K562 (cell line): Measurements from ENCODE around the gene MAMDC2. TPM values are rescaled to one million over a fixed set of nuclear protein-coding genes. Genes with fewer than 3 reads are reported as not detected.

Experiments used
- ATAC-seq: fragments of 200-7000 bp; cut with Tn5 transposase; 3 replicates; pipeline ENCODE4 v1.9.1; 2020; ENCODE audit warnings: moderate library complexity
- BruUV-seq: library from RNA; stranded (reverse); fragments of 400-500 nt; replicated peaks from 2 replicates; lab custom pipeline; 2021; lab: Mats Ljungman, UMichigan
- CTCF ChIA-PET: fragments of 300-600 bp; formaldehyde crosslinking; extraction: SDS; loops from one replicate; lab custom pipeline; 2021; ENCODE audit warnings: low intra/inter-chr PET ratio; lab: Yijun Ruan, JAX
- POLR2A ChIA-PET: fragments of 300-600, 350-650 bp; sonication (Branson Sonifier 250); formaldehyde crosslinking; extraction: SDS; loops from one replicate; lab custom pipeline; 2021; ENCODE audit warnings: antibody characterized with exemption, inconsistent platforms; lab: Yijun Ruan, JAX
- DNase-seq, 4 experiments: peaks; one replicate each; pipeline versions ENCODE4 v3.0.0 to v3.0.0-alpha.2; 2011 to 2018; ENCODE audit warnings: low spot score in 3 of 4, mixed read lengths in 3 of 4; ENCODE audit errors: extremely low read depth in 1 of 4
- FAIRE-seq: peaks from 2 replicates; lab custom pipeline; 2011; peaks lifted over from hg19 to GRCh38; lab: Jason Lieb, UNC
- H2AFZ ChIP-seq: 2 replicates; pipeline ENCODE4 v1.6.0; 2011; ENCODE audit warnings: low read depth, low read length, control low read depth, inconsistent platforms
- H3K27ac ChIP-seq: fragments of 200-600 bp; 3 replicates; pipeline ENCODE4 v1.8.0; 2011; ENCODE audit warnings: low read depth, mild to moderate bottlenecking, control low read depth, inconsistent platforms, low read length, moderate library complexity, mixed read lengths; ENCODE audit errors: extremely low read depth
- H3K27me3 ChIP-seq, 2 experiments: fragments of 300-600 bp in 1 of 2; 2 replicates in 1 of 2; 3 replicates in 1 of 2; pipeline versions ENCODE4 v1.6.0 to v1.8.0; 2011; ENCODE audit warnings: inconsistent platforms in 2 of 2, low read length in 2 of 2, mild to moderate bottlenecking in 1 of 2, mixed read lengths in 1 of 2, moderate library complexity in 1 of 2; ENCODE audit not compliant: control insufficient read depth in 2 of 2, insufficient read depth in 2 of 2
- H3K36me3 ChIP-seq: fragments of 300-600 bp; 3 replicates; pipeline ENCODE4 v1.8.0; 2011; ENCODE audit warnings: mild to moderate bottlenecking, low read length, inconsistent platforms; ENCODE audit not compliant: control insufficient read depth, insufficient read depth
- H3K4me1 ChIP-seq, 2 experiments: fragments of 200-600 bp in 1 of 2; replicated peaks in 1 of 2; 2 replicates in 1 of 2; 3 replicates in 1 of 2; pipeline versions ENCODE4 v1.5.1 to v1.8.0; 2011; ENCODE audit warnings: inconsistent platforms in 2 of 2, low read length in 2 of 2, mild to moderate bottlenecking in 1 of 2, mixed read lengths in 1 of 2, moderate library complexity in 1 of 2; ENCODE audit not compliant: control insufficient read depth in 2 of 2, insufficient read depth in 2 of 2
- H3K4me2 ChIP-seq: 2 replicates; pipeline ENCODE4 v1.6.1; 2011; ENCODE audit warnings: low read length, control low read depth, inconsistent platforms, mixed read lengths; ENCODE audit not compliant: insufficient read depth
- H3K4me3 ChIP-seq: fragments of 200-600 bp; sonication (generic), shearing (Covaris generic); 2 replicates; pipeline ENCODE4 v1.5.1; 2016; ENCODE audit warnings: control low read depth, inconsistent platforms
- H3K79me2 ChIP-seq: fragments of 200-600 bp; 3 replicates; pipeline ENCODE4 v1.8.0; 2011; ENCODE audit warnings: low read length, inconsistent platforms; ENCODE audit not compliant: control insufficient read depth, insufficient read depth
- H3K9ac ChIP-seq, 2 experiments: 2 replicates each; pipeline versions ENCODE4 v1.6.0 to v1.6.1; 2011; ENCODE audit warnings: low read depth in 2 of 2, low read length in 2 of 2, control low read depth in 1 of 2, inconsistent platforms in 1 of 2, mild to moderate bottlenecking in 1 of 2, mixed read lengths in 1 of 2; ENCODE audit not compliant: insufficient read depth in 1 of 2
- H3K9me1 ChIP-seq: one replicate; pipeline ENCODE4 v1.6.0; 2011; ENCODE audit warnings: inconsistent platforms, mild to moderate bottlenecking, low read length, moderate library complexity; ENCODE audit not compliant: control insufficient read depth, insufficient read depth
- H3K9me3 ChIP-seq: replicated peaks from 2 replicates; pipeline ENCODE4 v1.5.1; 2011; ENCODE audit warnings: low read depth, low read length, inconsistent platforms; ENCODE audit not compliant: control insufficient read depth, insufficient read depth
- H4K20me1 ChIP-seq: replicated peaks from 2 replicates; pipeline ENCODE4 v1.6.1; 2011; ENCODE audit warnings: low read length, inconsistent platforms, mixed read lengths; ENCODE audit not compliant: control insufficient read depth, insufficient read depth
- CEBPG ChIP-seq, 3 experiments: fragments of 200-800 bp in 1 of 3; sonication (Bioruptor generic) in 1 of 3; sonication (generic) in 1 of 3; formaldehyde crosslinking in 1 of 3; IDR thresholded peaks in 2 of 3; conservative IDR thresholded peaks in 1 of 3; 2 replicates each; pipeline versions ENCODE4 v1.6.1 to v1.8.0; 2016 to 2022; ENCODE audit warnings: missing compliant biosample characterization in 2 of 3, missing genetic modification characterization in 2 of 3, mild to moderate bottlenecking in 1 of 3, missing genetic modification reagents in 1 of 3
- HOXB6 ChIP-seq: fragments of 250-450 bp; sonication (Bioruptor Pico); IDR thresholded peaks from 2 replicates; pipeline ENCODE4 v1.5.1; 2022; ENCODE audit warnings: mild to moderate bottlenecking, borderline replicate concordance
- KHSRP ChIP-seq: fragments of 450-650 bp; IDR thresholded peaks from 2 replicates; pipeline ENCODE4 v1.6.1; 2017
- RBM25 ChIP-seq: fragments of 200-400 bp; formaldehyde crosslinking; IDR thresholded peaks from 2 replicates; pipeline ENCODE4 v1.6.1; 2018; ENCODE audit warnings: low read length, low read depth, moderate library complexity; ENCODE audit not compliant: severe bottlenecking
- ZNF316 ChIP-seq: fragments of 450-650 bp; IDR thresholded peaks from 2 replicates; pipeline ENCODE4 v1.6.1; 2016
- WGBS: fragments of 100-300 bp; shearing (Covaris generic); methylation state at CpG from one replicate; pipeline ENCODE4 v1.1.6; 2016; ENCODE audit warnings: low coverage, mixed read lengths; ENCODE audit not compliant: insufficient coverage; ENCODE audit errors: missing lambda C conversion rate; 5-methylcytosine and 5-hydroxymethylcytosine counted together
- in situ Hi-C: fragments of 300-500 bp; cut with MboI; formaldehyde crosslinking; loops from 4 replicates; pipeline ENCODE4 v1.15.0; 2018; ENCODE audit warnings: inconsistent platforms, mixed read lengths
- intact Hi-C: fragments of 100-400 bp; cut with micrococcal nuclease; formaldehyde crosslinking; loops from 2 replicates; pipeline ENCODE4 v1.14.2; 2022
- polyA plus RNA-seq, 8 experiments: library from polyadenylated mRNA; depleted of rRNA in 4 of 8; stranded (reverse) in 5 of 8; unstranded in 3 of 8; fragments of >200 nt; fragmentation: Nextera tagmentation in 2 of 8; fragmentation: Illumina TruSeq in 1 of 8; extraction: Ambion mirVana in 2 of 8; extraction: Trizol in 1 of 8; gene quantifications; 2 replicates each; pipeline versions ENCODE4 v1.2.1 to v1.2.3, GENCODE V29; 2011 to 2014; ENCODE audit warnings: inconsistent platforms in 1 of 8, missing spikeins in 1 of 8
- total RNA-seq, 7 experiments: library from RNA; depleted of rRNA in 6 of 7; stranded (reverse); fragments of >200 nt in 6 of 7; fragmentation: Illumina TruSeq in 2 of 7; extraction: Trizol in 2 of 7; gene quantifications; 2 replicates each; pipeline versions ENCODE4 v1.2.1 to v1.2.3, GENCODE V29; 2011 to 2021; ENCODE audit warnings: low replicate concordance in 1 of 7
- TF ChIP-seq, protein P1 (sequence below): fragments of 250-450 bp; sonication (Bioruptor Pico); IDR thresholded peaks from 2 replicates; pipeline ENCODE4 v1.9.0; 2021; ENCODE audit warnings: mild to moderate bottlenecking

Gene MAMDC2
- total and polyA plus RNA-seq, 9 of the 15 experiments (the other 6 are each of a cell fraction or from before 2014, with no cell fraction given): 0.01 to 0.03 TPM; not detected in 7

DNA sequence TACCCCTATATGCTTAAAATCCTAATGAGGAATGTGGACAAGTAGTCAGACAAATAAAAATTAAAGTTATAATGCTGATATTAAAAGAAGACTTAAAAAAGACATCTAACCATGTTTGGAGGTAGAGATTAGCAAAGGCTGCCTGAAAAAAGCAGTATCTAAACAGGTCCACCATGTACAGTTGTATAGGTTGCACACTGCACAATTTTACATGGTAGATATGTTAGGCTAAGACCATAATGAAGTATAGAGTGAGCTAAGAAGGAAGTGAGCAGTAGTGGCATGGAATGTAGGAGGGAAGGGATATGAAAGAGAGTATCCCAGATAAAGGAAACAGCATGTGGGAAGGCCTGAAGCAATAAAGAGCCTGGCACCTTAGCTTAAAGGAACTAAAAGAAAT, 51.1 kb downstream of the MAMDC2 start:
- no peak for FAIRE-seq
- Histone ChIP-seq H3K4me2 (no peak overlapping the region), H3K9ac (no peak overlapping the region), H3K36me3 (no peaks in the 10 kb centered on the region), H3K9me3 (no peaks in the 10 kb centered on the region), H3K4me1 (no peaks in the 10 kb centered on the region), H3K27ac (no peak overlapping the region), H3K9me1 (no peaks in the 10 kb centered on the region), H4K20me1 (no peaks in the 10 kb centered on the region), H3K79me2 (no peaks in the 10 kb centered on the region), H2AFZ (no peak overlapping the region), H3K27me3 (no peaks in the 10 kb centered on the region), H3K4me3 (no peak overlapping the region)
- BruUV-seq: no TSS peak
- no peak for ATAC-seq
- intact Hi-C loops (no loop called here), in situ Hi-C loops (no loop called here)
- ChIA-PET CTCF (no interaction called here), POLR2A (interaction anchor here (0.7 kb wide), 1 partner anchor 28 kb away, joined by 3 read pairs; no protein-coding TSS in a partner anchor)
- DNase-seq: no peak
- TF ChIP-seq RBM25: peak; percentile 66
- TF ChIP-seq, protein P1, sequence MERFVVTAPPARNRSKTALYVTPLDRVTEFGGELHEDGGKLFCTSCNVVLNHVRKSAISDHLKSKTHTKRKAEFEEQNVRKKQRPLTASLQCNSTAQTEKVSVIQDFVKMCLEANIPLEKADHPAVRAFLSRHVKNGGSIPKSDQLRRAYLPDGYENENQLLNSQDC (CRISPR knock-in tag): no peak

DNA sequence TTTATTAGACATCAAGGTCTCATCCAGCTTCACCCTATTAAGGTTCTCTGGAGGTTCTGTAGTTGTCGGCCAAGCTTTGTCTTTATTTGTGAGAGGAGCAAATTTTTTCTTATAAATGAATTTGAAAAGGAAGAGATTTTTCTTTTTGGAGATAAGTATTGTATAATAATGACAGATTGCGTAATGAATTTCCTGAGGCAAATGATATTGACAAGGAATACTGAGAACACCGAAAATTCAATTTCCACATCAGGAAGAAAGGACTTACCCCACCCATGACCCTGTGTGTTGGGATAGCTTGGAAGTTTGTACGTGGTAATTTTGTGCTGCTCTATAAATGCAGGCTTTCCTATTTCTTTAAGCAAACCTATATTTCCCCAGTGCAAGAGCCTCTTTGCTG, 53.5 kb downstream of the MAMDC2 start:
- H3K27ac ChIP-seq: no peak overlapping the region

More for the DNA sequence above, 53.5 kb downstream of the MAMDC2 start:
- H3K27me3 ChIP-seq: no peaks in the 10 kb centered on the region
- H3K9me3 ChIP-seq: no peaks in the 10 kb centered on the region
- WGBS: 0% methylated on average over 3 of the region's 4 CpGs
- ChIA-PET CTCF (no interaction called here), POLR2A (no interaction called here)
- no peaks in the 10 kb centered on the region for H4K20me1 ChIP-seq
- intact Hi-C loops: no loop called here
- no TSS peak for BruUV-seq
- no peaks in the 10 kb centered on the region for H3K9me1 ChIP-seq
- TF ChIP-seq CEBPG (CRISPR knock-in tag; IDR thresholded peaks at IDR 0.05) (no peak), CEBPG (tag; conservative IDR thresholded peaks at IDR 0.05 in 1 of 2, IDR thresholded peaks at IDR 0.05 in 1 of 2) (peak in 1 of 2 experiments; percentile 52; a peak in 2 of 4 replicates), HOXB6 (CRISPR knock-in tag) (no peak), KHSRP (no peak), ZNF316 (no peak)
- no peaks in the 10 kb centered on the region for H3K4me1 ChIP-seq
- H3K4me2 ChIP-seq: no peak overlapping the region
- ATAC-seq (no peak), DNase-seq (no peak), FAIRE-seq (no peak)
- H3K9ac ChIP-seq: no peak overlapping the region
- no peaks in the 10 kb centered on the region for H3K79me2 ChIP-seq
- H3K36me3 ChIP-seq: no peaks in the 10 kb centered on the region
- in situ Hi-C loops: no loop called here
- H3K4me3 ChIP-seq: no peak overlapping the region
- H2AFZ ChIP-seq: no peak overlapping the region
